Measurements from ENCODE around the gene MCOLN1. TPM values are rescaled to one million over a fixed set of nuclear protein-coding genes. Genes with fewer than 3 reads are reported as not detected.

MCOLN1 gene
- total and polyA plus RNA-seq, 2 donors from 2014 or later: 24.0 to 25.7 TPM

DNA sequence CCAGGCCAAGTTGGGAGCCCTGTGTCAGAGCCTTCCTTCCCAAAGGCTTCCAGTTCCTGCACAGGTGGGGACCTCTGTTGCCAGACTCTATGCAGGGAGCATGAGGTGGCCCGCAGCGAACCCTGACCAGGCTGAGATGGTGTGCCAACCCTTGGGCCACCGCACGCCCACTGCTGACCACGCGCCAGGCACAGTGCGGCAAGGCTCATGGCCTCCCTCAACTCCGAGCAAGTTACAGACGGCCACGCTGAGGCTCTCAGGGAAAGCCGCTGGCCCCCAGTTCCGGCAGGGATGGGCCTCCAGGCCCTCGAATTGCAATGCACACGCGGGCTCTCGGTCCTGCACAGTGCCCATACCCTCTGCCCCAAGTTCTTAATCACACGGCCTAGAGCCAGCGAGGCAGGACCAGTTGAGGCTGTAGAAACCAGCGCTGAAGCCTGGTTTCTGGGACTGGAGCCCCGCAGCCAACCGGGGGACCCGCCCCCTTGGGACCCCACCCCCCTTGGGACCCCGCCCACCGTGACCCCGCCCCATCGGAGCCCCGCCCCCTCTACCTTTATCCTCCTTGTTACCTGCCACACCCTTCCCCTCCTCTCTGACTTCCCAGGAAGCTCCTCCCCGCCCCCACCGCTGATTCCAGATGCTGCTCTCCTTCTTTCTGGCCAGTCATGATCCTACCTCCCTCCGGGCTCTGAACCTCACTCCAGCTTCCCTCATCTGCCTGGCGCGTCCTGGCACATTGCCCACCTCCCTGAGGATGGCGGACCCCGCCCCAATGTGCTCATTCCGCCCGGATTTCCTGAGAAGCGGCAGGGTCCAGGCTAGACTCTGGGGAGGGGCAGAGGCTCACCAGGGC, 39.6 kb upstream of the MCOLN1 start:
- no peaks in the 10 kb centered on the region for H3K9me3 ChIP-seq (ENCODE audit: control insufficient read depth in 2 of 3, insufficient read depth in 1 of 3, low read length in 3 of 3)
- no peak overlapping the region for H3K27ac ChIP-seq (ENCODE audit: low read depth in 2 of 2, low read length in 2 of 2)
- peaks cover 0 to 2% (median 0%) of the 10 kb centered on the region in 3 donors for H3K4me1 ChIP-seq (ENCODE audit: control insufficient read depth in 2 of 3, insufficient read depth in 2 of 3, low read depth in 1 of 3, low read length in 3 of 3)
- TF ChIP-seq, protein P1, sequence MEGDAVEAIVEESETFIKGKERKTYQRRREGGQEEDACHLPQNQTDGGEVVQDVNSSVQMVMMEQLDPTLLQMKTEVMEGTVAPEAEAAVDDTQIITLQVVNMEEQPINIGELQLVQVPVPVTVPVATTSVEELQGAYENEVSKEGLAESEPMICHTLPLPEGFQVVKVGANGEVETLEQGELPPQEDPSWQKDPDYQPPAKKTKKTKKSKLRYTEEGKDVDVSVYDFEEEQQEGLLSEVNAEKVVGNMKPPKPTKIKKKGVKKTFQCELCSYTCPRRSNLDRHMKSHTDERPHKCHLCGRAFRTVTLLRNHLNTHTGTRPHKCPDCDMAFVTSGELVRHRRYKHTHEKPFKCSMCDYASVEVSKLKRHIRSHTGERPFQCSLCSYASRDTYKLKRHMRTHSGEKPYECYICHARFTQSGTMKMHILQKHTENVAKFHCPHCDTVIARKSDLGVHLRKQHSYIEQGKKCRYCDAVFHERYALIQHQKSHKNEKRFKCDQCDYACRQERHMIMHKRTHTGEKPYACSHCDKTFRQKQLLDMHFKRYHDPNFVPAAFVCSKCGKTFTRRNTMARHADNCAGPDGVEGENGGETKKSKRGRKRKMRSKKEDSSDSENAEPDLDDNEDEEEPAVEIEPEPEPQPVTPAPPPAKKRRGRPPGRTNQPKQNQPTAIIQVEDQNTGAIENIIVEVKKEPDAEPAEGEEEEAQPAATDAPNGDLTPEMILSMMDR (IDR thresholded peaks at IDR 0.05; ENCODE audit: borderline replicate concordance, extremely low read depth, insufficient read depth): no peak
- DNase-seq (peak in 3 of 5 donors; percentile 12 to 87 (median 62)), FAIRE-seq (no peak)
- no peaks in the 10 kb centered on the region for H3K36me3 ChIP-seq (ENCODE audit: control insufficient read depth in 2 of 3, insufficient read depth in 3 of 3, low read length in 3 of 3)
- H3K27me3 ChIP-seq (ENCODE audit: control insufficient read depth, insufficient read depth, low read length): no peaks in the 10 kb centered on the region
- intact Hi-C loops (cut with DNase I): no loop called here
- no peak overlapping the region for H3K9ac ChIP-seq (ENCODE audit: low read length in 3 of 3)
- H3K4me3 ChIP-seq (ENCODE audit: low read length in 3 of 3): no peak overlapping the region

DNA sequence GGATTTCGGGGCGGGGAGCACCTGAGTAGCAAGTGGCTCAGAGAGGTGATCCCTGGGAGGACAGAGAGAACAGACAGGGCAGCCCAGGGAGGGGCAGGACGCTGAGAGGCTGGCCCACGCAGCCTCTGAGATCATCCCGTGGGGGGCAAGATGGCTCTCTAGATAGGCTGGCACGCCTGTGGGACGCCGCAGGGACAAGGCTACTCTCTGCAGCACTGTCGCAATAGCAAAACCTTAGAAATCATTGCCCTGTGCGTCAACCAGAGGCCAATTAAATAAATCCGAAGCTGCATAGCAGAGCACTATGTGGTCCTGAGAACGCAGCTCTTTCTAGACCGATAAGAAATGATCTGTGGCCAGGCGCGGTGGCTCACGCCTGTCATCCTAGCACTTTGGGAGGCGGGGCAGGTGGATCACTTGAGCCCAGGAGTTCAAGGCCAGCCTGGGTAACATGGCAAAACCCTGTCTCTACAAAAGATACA, 38.7 kb upstream of the MCOLN1 start:
- Histone ChIP-seq H3K36me3 (ENCODE audit: control insufficient read depth in 2 of 3, insufficient read depth in 3 of 3, low read length in 3 of 3) (no peaks in the 10 kb centered on the region), H3K4me3 (ENCODE audit: low read length in 3 of 3) (no peak overlapping the region), H3K27me3 (ENCODE audit: control insufficient read depth, insufficient read depth, low read length) (no peaks in the 10 kb centered on the region), H3K9ac (ENCODE audit: low read length in 3 of 3) (no peak overlapping the region), H3K9me3 (ENCODE audit: control insufficient read depth in 2 of 3, insufficient read depth in 1 of 3, low read length in 3 of 3) (no peaks in the 10 kb centered on the region), H3K27ac (ENCODE audit: low read depth in 2 of 2, low read length in 2 of 2) (no peak overlapping the region), H3K4me1 (ENCODE audit: control insufficient read depth in 2 of 3, insufficient read depth in 2 of 3, low read depth in 1 of 3, low read length in 3 of 3) (peaks cover 0 to 2% (median 0%) of the 10 kb centered on the region in 3 donors)
- FAIRE-seq (no peak), DNase-seq (no peak)
- intact Hi-C loops (cut with DNase I): no loop called here
- TF ChIP-seq, protein P1 (IDR thresholded peaks at IDR 0.05; ENCODE audit: borderline replicate concordance, extremely low read depth, insufficient read depth): no peak

DNA sequence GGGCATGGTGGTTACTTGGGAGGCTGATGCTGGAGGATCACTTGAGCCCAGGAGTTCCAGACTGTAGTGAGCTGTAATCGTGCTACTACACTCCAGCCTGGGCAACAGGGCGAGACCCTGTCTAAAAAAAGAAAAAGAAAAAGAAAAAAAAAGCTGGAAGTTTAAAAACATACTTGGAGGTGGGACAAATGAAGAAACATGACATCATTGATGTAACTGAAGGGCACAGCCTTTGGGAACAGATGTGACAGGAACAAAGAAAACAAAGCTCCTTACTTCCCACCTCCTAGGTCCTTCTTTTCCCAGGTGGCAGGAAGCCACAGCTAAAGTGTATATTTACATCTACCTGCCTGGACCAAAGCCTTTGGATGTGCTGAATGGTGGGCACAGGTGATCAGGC, 35.5 kb upstream of the MCOLN1 start:
- Histone ChIP-seq H3K27me3 (ENCODE audit: control insufficient read depth, insufficient read depth, low read length) (no peaks in the 10 kb centered on the region), H3K27ac (ENCODE audit: low read depth in 2 of 2, low read length in 2 of 2) (no peak overlapping the region), H3K4me3 (ENCODE audit: low read length in 3 of 3) (no peak overlapping the region), H3K4me1 (ENCODE audit: control insufficient read depth in 2 of 3, insufficient read depth in 2 of 3, low read depth in 1 of 3, low read length in 3 of 3) (peaks cover 0 to 4% (median 0%) of the 10 kb centered on the region in 3 donors), H3K9me3 (ENCODE audit: control insufficient read depth in 2 of 3, insufficient read depth in 1 of 3, low read length in 3 of 3) (no peaks in the 10 kb centered on the region), H3K36me3 (ENCODE audit: control insufficient read depth in 2 of 3, insufficient read depth in 3 of 3, low read length in 3 of 3) (no peaks in the 10 kb centered on the region), H3K9ac (ENCODE audit: low read length in 3 of 3) (no peak overlapping the region)
- FAIRE-seq: no peak
- TF ChIP-seq, protein P1 (IDR thresholded peaks at IDR 0.05; ENCODE audit: borderline replicate concordance, extremely low read depth, insufficient read depth): no peak
- no peak for DNase-seq
- intact Hi-C loops (cut with DNase I): no loop called here
